ENCODE results near the gene MINDY4. TPM values are rescaled to one million over a fixed set of nuclear protein-coding genes. Genes with fewer than 3 reads are reported as not detected.
"Not testable (repeated sequence)": the region's sequence is repeated elsewhere in the genome, so short reads cannot be mapped to it uniquely, and the experiment has no call there.

MINDY4 gene
- total RNA-seq, 2 donors from 2014 or later, result 3.9 to 5.1 TPM

DNA sequence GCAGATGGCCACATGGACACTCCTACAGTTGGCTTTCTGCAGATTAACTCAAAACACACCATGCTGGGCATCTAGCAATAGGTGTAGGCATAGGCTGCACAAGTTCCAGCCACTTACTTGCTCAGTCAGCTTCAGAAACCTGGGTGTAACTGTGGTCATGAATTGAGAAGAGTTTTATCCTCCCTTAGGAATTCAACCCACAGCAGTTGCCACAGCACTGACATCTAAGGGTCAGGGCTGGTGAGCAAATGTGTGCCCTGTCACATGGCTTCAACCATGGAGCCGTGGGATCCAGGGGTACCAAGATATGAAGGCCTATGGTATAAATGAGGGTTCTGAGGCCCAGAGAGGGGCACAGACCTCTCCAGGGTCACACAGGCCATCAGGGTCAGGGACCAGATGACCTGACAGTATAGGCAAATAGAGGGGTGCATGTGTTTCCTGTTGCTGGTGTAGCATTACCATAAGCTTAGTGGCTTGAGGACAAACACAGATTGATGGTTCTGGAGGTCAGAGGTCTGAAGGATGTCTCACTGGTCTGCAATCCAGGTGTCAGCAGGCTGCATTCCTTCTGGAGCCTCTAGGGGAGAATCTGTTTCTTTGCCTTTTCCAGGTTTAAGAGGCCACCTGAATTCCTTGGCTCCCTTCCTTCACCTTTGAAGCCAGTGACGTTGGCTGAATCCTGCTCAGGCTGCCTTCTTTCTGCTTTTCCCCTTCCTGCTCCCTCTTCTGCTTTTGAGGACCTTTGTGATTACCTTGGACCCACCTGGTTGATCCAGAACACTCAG, 24.1 kb downstream of the MINDY4 start:
- intact Hi-C loops (cut with DNase I), result no loop called here
- ATAC-seq (no peak), DNase-seq (no peak)

DNA sequence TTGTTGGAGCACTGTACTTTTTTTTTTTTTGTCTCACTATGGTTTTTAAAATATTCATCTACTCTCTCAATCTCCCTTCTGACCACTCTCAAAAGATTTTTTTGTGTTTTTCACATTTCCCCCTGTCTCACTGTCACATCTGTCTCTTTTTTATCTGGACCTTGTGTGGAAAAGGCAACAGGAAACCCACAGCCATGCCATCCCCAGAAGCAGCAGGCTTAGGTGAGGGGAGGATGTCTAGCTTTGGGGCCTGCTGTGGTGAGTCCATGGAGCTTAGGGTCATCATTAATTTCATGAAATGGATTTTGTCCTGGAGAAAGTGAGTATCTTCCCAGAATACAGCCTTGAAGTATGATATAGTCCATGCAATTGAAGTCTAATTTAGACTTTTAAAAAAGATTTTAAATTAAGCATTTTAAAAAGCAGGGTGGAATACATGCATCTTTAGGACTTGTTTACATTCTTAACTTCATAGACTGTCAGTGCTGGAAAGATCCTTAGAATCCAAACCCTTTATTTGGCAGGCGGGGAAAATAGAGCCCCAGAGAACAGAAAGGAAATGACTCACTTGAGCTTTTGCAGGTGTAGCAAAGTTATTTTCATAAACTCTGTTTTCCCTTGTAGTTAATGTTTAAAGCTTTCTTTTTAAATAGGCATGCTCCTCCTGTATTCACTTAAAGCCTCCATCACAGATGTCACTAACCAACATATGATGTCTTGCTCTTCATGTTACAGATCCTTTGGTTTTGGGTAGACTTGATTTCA, 25.1 kb downstream of the MINDY4 start:
- peak in 1 of 2 donors; percentile 11 for ATAC-seq
- intact Hi-C loops (cut with DNase I), result no loop called here
- no peak for DNase-seq

- intact Hi-C loops (cut with DNase I), result no loop called here
- ATAC-seq (no peak), DNase-seq (no peak)
Measured at GRCh38 chr7:30797176-30798040, 26.2 kb downstream of the MINDY4 start.

DNA sequence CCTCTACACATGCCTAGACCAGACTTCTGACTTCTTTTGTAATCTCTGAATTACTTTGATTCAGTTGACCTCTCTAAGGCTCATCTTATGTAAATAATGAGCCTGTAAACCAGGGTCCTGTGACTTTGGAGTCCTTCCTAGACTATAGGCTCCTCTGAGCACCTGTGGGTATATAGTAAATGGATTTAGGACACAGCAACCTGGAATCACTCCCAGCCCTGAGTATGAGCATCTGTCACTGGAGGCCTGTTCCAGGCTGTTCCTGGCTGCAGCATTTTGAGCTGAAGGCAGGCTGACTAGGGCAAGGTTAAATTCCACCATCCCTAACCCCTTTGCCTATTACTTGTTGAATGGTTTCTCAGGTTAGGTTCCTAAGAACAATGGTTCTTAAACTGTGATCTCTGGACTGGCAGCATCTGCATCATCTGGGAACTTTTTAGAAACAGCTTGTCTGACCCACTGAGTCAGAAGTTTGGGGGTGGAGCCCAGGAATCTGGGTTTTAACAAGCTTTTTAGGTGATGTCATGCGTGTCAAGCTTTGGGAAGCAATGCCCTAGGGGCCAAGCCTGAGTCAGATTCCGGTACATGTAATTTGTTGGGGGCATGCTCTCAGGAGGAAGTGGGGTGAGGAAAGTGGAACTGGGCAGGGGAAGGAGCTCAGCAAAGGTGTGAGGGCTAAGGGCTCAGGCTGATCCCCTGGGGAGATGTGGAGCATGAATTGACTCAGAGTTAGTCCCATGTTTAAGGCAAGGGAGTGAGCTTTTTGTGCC, 28.2 kb downstream of the MINDY4 start:
- ATAC-seq (peak in 1 of 2 donors; percentile 63), DNase-seq (peak; percentile 79)
- intact Hi-C loops (cut with DNase I), result no loop called here

DNA sequence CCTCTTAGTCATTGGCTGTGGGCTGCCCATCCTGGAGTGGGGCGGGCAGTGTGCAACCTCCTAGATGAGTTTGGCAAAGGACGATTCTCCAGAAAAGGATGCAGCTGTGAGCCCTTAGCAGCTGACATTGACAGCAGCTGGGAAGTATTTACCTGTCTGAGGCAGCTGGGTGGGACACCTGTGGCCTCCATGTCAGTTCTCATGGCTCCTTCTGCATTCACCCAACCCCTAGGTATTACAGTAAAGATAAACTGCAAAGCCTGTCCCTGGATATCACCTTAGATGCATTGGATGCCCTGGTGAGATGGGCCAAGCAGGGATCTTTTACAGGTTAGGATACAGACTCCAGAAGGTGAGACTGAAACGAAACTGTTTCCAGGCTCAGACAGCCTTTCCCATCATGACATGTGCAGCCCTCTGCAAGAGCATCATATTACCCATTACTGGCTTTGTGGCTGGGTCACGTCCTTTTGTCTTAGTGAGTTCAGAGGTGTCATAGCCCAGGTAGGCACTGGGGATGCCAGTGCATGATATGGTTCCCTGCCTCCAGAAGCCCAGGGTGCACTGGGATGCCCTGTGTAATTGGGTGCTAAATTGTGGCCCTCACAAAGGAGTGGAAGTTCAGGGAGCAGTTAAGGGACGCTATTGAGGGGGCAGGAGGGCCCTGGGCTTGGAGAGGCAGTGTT, 28.9 kb downstream of the MINDY4 start:
- ATAC-seq, result peak in 1 of 2 donors; percentile 44

DNA sequence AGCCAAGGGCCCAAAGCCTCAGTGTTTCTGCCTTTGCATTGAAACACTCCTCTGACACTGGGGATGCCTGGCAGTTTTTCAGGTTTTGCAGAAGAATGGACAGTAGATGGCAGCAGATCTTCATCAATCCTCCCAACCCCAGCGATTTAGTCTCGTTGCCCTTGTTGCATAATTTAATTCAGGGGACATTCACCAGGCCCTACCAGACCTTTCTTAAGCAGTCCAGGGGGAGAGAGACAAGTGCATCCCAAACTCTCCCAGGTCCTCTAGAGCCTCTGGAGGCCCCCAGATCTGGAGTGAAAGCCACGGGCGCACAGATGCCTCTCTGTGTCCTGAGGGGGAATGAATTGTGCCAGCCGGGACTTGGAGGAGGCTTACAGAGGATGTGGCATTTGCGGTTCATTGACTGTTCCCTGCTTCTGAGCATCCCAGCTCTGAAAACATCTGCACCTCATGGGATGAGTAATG, 29.6 kb downstream of the MINDY4 start:
- DNase-seq (peak; percentile 47), ATAC-seq (peak; percentile 68 to 72)
- intact Hi-C loops (cut with DNase I), result loop anchor here (1.0 to 5.0 kb wide), 3 partner anchors 136 to 321 kb away; no protein-coding TSS in a partner anchor

More for the DNA sequence above, 28.9 kb downstream of the MINDY4 start:
- DNase-seq, result no peak
- intact Hi-C loops (cut with DNase I), result loop anchor here (1.0 to 5.0 kb wide), 3 partner anchors 137 to 322 kb away; no protein-coding TSS in a partner anchor

DNA sequence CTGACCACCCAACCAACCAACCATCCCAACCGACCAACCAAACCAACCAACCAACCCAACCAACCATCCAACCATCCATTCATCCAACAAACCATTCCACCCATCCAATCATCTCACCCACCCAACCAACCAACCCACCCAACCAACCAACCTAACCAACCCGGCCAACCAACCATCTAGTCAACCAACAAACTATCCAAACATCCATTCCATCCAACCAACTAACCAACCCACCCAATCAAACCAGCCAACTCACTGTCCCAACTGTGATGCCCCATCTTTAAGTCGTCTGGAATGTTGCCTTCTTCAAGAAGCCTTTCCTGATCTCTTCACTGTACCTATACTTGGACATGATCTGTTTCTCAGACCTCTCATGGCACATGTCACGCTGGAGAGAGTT, 31.6 kb downstream of the MINDY4 start:
- intact Hi-C loops (cut with DNase I), result loop anchor here in 1 of 2 donors (5.0 kb wide), 1 partner anchor 134 kb away; no protein-coding TSS in a partner anchor
- no peak for DNase-seq
- no peak for ATAC-seq

- no peak for ATAC-seq
- no peak for DNase-seq
- intact Hi-C loops (cut with DNase I), result loop anchor here in 1 of 2 donors (5.0 kb wide), 1 partner anchor 133 kb away; no protein-coding TSS in a partner anchor
Measured at GRCh38 chr7:30804078-30804661, 33.0 kb downstream of the MINDY4 start.

DNA sequence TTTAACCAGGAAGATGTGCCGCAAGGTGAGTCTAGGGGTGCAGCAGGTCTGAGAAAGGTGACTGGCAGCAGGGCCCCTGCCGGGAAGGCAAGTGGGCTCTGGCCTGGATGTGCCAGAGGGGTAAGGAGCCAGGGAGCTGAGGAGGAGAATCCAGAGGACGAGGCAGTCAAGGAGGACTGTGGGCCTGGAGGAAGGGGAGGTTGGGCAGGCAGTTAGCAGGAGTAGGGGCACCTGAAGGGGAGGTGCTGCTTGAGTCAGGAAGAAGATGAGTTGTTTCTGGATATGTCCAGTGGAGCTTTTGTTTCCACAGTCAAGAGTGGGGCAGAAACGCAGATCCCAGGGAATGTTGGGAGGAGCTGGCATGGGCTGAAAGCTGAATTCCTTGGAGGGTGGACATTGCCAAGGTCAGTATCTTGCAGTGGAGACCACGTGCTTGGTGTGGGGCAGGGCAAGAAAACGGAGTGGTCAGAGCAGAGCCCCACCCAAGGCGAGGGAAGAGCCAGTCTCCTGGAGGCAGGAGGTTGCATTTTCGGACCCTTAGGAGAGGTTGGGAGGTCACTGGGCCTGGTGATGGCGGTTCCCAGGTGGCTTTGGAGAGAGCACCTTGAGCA, 34.0 kb downstream of the MINDY4 start:
- intact Hi-C loops (cut with DNase I), result no loop called here
- peak; percentile 35 for DNase-seq
- ATAC-seq, result peak; percentile 66 to 77

GRCh38 chr7:30805931-30806330, 34.7 kb downstream of the MINDY4 start:
- DNase-seq (no peak), ATAC-seq (no peak)
- intact Hi-C loops (cut with DNase I), result no loop called here

DNA sequence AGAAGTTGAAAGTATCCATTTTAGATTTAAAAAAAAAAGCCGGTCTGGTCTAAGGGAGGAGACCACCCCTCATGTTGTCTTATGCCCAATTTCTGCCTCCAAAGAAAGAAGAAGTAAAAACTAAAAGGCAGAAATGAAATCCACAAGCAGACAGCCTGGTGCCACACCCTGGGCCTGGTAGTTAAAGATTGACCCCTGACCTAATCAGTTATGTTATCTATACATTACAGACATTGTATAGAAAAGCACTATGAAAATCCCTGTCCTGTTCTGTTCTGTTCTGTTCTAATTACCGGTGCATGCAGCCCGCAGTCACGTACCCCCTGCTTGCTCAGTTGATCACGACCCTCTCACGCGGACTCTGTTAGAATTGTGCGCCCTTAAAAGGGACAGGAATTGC, 36.3 kb downstream of the MINDY4 start:
- ATAC-seq; intact Hi-C loops (cut with DNase I); DNase-seq: not testable (repeated sequence)

DNA sequence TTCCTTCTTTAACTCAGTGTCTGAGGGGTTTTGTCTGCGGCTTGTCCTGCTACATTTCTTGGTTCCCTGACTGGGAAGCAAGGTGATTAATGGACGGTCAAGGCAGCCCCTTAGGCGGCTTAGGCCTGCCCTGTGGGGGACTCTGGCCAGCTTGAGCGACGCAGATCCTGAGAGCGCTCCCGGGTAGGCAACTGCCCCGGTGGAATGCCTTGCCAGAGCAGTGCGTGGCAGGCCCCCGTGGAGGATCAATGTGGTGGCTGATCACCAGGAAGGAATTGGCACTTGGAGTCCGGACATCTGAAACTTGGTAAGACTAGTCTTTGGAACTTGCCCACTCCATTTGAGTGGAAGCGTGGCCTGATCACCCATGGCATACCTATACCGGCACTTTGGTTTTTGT, 36.7 kb downstream of the MINDY4 start:
- ATAC-seq; DNase-seq; intact Hi-C loops (cut with DNase I): not testable (repeated sequence)

DNA sequence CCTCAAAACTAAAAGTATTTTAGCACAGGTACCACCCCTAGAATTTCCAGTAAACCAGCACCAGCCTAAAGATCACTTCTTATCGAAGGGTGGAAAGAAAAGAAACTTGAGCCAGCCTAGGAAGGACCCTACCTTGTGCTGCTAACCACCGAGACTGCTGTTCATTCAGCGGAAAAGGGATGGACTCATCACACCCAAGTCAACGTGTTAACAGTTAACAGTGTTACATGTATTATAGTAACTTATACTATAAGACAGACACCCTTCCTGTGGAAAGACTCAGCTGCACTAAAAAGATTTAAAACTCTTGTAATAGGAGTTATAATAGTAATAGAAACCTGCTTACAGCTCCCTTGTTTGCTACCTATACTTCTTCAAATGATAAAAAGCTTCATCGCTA, 39.8 kb downstream of the MINDY4 start:
- ATAC-seq (no peak), DNase-seq (no peak)
- intact Hi-C loops (cut with DNase I), result no loop called here

DNA sequence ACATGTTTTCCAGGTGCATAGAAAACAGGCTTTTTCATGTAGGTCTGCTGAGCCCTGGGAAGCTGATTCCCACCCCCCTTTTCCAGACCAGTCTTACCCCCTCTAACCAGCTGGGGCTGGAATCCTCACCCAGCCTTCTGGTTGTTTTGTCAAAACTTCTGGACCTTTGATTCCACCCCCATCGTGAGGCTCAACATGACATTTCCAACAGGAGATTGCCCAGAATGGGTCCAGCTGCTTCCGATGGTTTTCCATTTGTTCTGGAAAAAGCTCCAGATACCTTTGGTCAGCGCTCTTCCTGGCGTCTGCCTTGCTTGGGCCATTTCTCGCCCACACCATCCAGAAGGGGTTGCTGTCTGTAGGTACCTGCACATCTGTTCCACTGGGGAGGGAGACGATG, 41.5 kb downstream of the MINDY4 start:
- DNase-seq, result no peak
- intact Hi-C loops (cut with DNase I), result no loop called here
- ATAC-seq, result no peak

GRCh38 chr7:30813466-30813865, 42.2 kb downstream of the MINDY4 start:
- ATAC-seq (peak; percentile 12 to 32), DNase-seq (no peak)
- intact Hi-C loops (cut with DNase I), result no loop called here

DNA sequence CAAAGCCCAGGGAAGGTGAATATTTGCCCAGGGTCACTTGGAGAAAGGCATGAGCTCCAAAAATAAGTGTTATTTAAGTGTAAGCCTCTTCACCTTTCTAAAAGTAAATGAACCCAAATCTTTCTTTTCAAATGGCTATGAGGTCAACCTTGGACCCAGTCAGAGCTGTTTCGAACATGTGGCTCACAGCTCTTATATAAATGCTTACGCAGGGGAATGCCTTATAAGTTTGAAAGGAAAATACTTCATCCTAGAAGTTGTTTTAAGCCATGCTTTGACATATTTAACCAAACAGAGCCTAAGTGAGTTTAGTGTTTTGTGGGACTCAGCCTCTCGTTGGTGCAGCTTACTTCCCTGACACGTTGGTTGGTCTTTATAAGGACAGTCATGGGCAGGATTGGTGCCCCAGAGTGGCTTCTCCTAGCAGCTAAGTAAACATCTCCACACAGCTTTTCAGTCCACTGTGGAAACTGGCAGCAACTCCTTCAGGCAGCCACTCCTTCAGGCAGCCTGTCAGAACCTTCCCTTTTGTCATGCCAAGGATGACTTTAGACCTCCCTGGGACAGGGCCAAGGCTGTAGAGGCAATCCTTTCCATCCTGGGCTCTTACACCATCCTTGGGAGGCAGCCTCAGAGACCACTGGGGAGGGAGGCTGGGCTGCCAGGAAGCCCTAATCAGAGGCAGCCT, 43.6 kb downstream of the MINDY4 start:
- intact Hi-C loops (cut with DNase I), result no loop called here

More for the DNA sequence above, 43.6 kb downstream of the MINDY4 start:
- ATAC-seq (peak; percentile 60 to 77), DNase-seq (peak; percentile 75)
